Activated CD4-positive, alpha-beta T cell treated with anti-CD3 and anti-CD28 coated beads, Interleukin-2, amount 50 U/mL, for 48 hours (primary cell): ENCODE measurements around the gene TBC1D17.

Source experiments
- DNase-seq, 2 experiments: peaks; one replicate each; pipeline ENCODE4 v3.0.0-alpha.2; 2020

Gene TBC1D17

GRCh38 chr19:49877020-49877878, at the start of gene TBC1D17, which contains the start of gene AKT1S1:
Gene TBC1D17 (plus strand): TSS chr19:49877702. CDS start chr19:49877724, 22 bp downstream.
Gene AKT1S1 (minus strand): TSS chr19:49877355. CDS start chr19:49873295, 4,060 bp downstream.
- peak; percentile 96 to 98 for DNase-seq

- DNase-seq = no peak
These were observed 48.3 kb upstream of the TBC1D17 start for GRCh38 chr19:49829200-49829599.

- DNase-seq = no peak
These were observed 47.8 kb upstream of the TBC1D17 start for GRCh38 chr19:49829721-49830120.

- DNase-seq = no peak
These were observed 46.7 kb upstream of the TBC1D17 start for GRCh38 chr19:49830766-49831165.

- no peak for DNase-seq
These were observed 45.9 kb upstream of the TBC1D17 start for GRCh38 chr19:49831592-49831991.

GRCh38 chr19:49832556-49832955, 44.9 kb upstream of the TBC1D17 start:
- no peak for DNase-seq

- DNase-seq = no peak
These were observed 43.9 kb upstream of the TBC1D17 start for GRCh38 chr19:49833599-49833998.

GRCh38 chr19:49835562-49835961, 41.9 kb upstream of the TBC1D17 start:
- DNase-seq = no peak

GRCh38 chr19:49836176-49837008, 41.1 kb upstream of the TBC1D17 start:
- DNase-seq = no peak

GRCh38 chr19:49837009-49837310, 40.5 kb upstream of the TBC1D17 start:
- no peak for DNase-seq

GRCh38 chr19:49837425-49837824, 40.1 kb upstream of the TBC1D17 start:
- DNase-seq = no peak

- no peak for DNase-seq
These were observed 38.5 kb upstream of the TBC1D17 start for GRCh38 chr19:49838885-49839588.

- DNase-seq = no peak
These were observed 37.8 kb upstream of the TBC1D17 start for GRCh38 chr19:49839713-49840112.

GRCh38 chr19:49840321-49840720, 37.2 kb upstream of the TBC1D17 start:
- no peak for DNase-seq

GRCh38 chr19:49840736-49841249, 36.7 kb upstream of the TBC1D17 start:
- no peak for DNase-seq

- no peak for DNase-seq
These were observed 34.2 kb upstream of the TBC1D17 start for GRCh38 chr19:49843265-49843664.

GRCh38 chr19:49844138-49845095, 33.1 kb upstream of the TBC1D17 start:
- no peak for DNase-seq

GRCh38 chr19:49845414-49845813, 32.1 kb upstream of the TBC1D17 start:
- no peak for DNase-seq

- no peak for DNase-seq
These were observed 31.1 kb upstream of the TBC1D17 start for GRCh38 chr19:49846408-49846807.

- no peak for DNase-seq
These were observed 29.5 kb upstream of the TBC1D17 start for GRCh38 chr19:49847731-49848696.

- no peak for DNase-seq
These were observed 28.6 kb upstream of the TBC1D17 start for GRCh38 chr19:49848938-49849337.
